Measurements from ENCODE around the gene NONO. TPM values are rescaled to one million over a fixed set of nuclear protein-coding genes. Genes with fewer than 3 reads are reported as not detected.

NONO gene, protein sequence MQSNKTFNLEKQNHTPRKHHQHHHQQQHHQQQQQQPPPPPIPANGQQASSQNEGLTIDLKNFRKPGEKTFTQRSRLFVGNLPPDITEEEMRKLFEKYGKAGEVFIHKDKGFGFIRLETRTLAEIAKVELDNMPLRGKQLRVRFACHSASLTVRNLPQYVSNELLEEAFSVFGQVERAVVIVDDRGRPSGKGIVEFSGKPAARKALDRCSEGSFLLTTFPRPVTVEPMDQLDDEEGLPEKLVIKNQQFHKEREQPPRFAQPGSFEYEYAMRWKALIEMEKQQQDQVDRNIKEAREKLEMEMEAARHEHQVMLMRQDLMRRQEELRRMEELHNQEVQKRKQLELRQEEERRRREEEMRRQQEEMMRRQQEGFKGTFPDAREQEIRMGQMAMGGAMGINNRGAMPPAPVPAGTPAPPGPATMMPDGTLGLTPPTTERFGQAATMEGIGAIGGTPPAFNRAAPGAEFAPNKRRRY
- total RNA-seq (2014; rRNA removed; shearing (Covaris generic)): 298 and 310 TPM in 2 replicates
- 164 and 179 TPM in 2 replicates for polyA plus RNA-seq (2016; fragmentation: Nextera tagmentation; extraction: Ambion mirVana)

DNA sequence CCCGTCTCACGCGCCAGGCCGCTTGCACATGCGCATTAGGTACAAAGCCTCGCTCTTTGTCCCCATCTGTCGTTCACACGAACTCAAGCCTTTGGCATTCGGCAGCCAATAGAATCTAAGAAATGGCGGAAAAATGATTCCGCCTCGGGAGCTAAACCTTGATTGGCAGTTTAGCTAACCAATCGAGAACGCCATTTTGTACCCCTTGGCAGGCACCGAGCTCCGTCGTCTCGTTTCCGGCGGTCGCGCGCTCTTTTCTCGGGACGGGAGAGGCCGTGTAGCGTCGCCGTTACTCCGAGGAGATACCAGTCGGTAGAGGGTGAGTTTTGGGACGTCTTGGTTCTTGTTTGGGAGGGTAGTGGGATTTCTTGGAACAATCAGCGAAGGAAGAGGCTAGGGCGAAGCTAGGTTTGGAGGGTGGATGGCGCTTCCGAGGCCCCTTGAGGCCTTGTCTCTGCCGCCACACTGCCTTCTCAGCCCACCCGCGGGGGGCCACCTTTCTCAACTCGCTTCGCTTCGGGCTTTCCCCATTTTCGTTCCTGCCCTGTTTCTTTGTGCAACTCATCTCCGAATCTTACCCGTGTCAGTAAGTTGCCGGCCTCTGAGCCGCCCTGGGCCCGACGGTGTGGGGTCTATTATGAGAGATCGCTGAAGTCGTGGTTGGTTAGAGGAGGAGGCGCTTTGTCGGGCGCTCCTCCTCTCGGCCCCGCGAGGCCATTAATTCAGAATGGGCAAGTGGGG, at the start of gene NONO:
TSS of gene NONO (plus strand) at position 233 of the 741 bp plus-strand sequence. CDS start 7,003 bp downstream, outside the sequence.
- peaks cover 10% of the 10 kb centered on the region; the same call in 1 of the 2 replicates for H3K4me1 ChIP-seq (ENCODE audit: insufficient read depth)
- H3F3A ChIP-seq (ENCODE audit: insufficient read depth): no peaks in the 10 kb centered on the region; the same call in 1 of the 2 replicates
- H3K4me3 ChIP-seq: peak within 1 kb of the TSS; percentile 95
- H3K27me3 ChIP-seq (replicated peaks; ENCODE audit: insufficient read depth): no peaks in the 10 kb centered on the region
- peak within 1 kb of the TSS; percentile 100 for H3K9ac ChIP-seq
- in situ Hi-C loops (cut with MboI): no loop called here
- H3K4me2 ChIP-seq (ENCODE audit: unreplicated experiment): peak within 1 kb of the TSS; percentile 90
- DNase-seq: peak; percentile 94
- peaks cover 6% of the 10 kb centered on the region; the same call in 1 of the 2 replicates for H4K20me1 ChIP-seq (ENCODE audit: insufficient read depth)
- H2AFZ ChIP-seq: peak within 1 kb of the TSS; percentile 89
- no peak for TF ChIP-seq EZH2phosphoT487 (IDR thresholded peaks at IDR 0.05; ENCODE audit: insufficient read depth, low read depth)
- no peak for TF ChIP-seq EZH2 (IDR thresholded peaks at IDR 0.05; ENCODE audit: insufficient read depth, poor library complexity, severe bottlenecking)
- H3K9me2 ChIP-seq (ENCODE audit: insufficient read depth): no peaks in the 10 kb centered on the region
- peaks cover 50% of the 10 kb centered on the region for H3K79me2 ChIP-seq (ENCODE audit: insufficient read depth)
- WGBS, 2 experiments (ENCODE audit: low coverage in 1 of 2, low lambda C conversion rate in 2 of 2, missing lambda C conversion rate in 2 of 2): 0% methylated on average over 51 to 56 of the region's 57 CpGs
- peak within 1 kb of the TSS; percentile 97 for H3K27ac ChIP-seq
- H3K36me3 ChIP-seq (ENCODE audit: low read depth): peaks cover 6% of the 10 kb centered on the region; the same call in 1 of the 2 replicates
- no peaks in the 10 kb centered on the region for H3K9me3 ChIP-seq (ENCODE audit: low read depth)

- Histone ChIP-seq H3K79me2 (ENCODE audit: insufficient read depth) (no peaks in the 10 kb centered on the region), H4K20me1 (ENCODE audit: insufficient read depth) (no peaks in the 10 kb centered on the region), H3K9me3 (ENCODE audit: low read depth) (no peaks in the 10 kb centered on the region), H3K4me3 (no peak overlapping the region), H3F3A (ENCODE audit: insufficient read depth) (no peaks in the 10 kb centered on the region), H3K27ac (no peak overlapping the region), H3K4me2 (ENCODE audit: unreplicated experiment) (no peak overlapping the region), H3K36me3 (ENCODE audit: low read depth) (no peaks in the 10 kb centered on the region), H3K4me1 (ENCODE audit: insufficient read depth) (no peaks in the 10 kb centered on the region), H3K9me2 (ENCODE audit: insufficient read depth) (no peaks in the 10 kb centered on the region), H3K27me3 (replicated peaks; ENCODE audit: insufficient read depth) (no peaks in the 10 kb centered on the region), H3K9ac (no peak overlapping the region), H2AFZ (no peak overlapping the region)
- in situ Hi-C loops (cut with MboI): no loop called here
- TF ChIP-seq EZH2 (IDR thresholded peaks at IDR 0.05; ENCODE audit: insufficient read depth, poor library complexity, severe bottlenecking) (no peak), EZH2phosphoT487 (IDR thresholded peaks at IDR 0.05; ENCODE audit: insufficient read depth, low read depth) (no peak)
- DNase-seq: no peak
- 10 to 36% methylated on average over 1 to 3 of the region's 3 CpGs for WGBS, 2 experiments (ENCODE audit: low coverage in 1 of 2, low lambda C conversion rate in 2 of 2, missing lambda C conversion rate in 2 of 2)
These were observed 48.0 kb upstream of the NONO start for GRCh38 chrX:71235482-71235881.

DNA sequence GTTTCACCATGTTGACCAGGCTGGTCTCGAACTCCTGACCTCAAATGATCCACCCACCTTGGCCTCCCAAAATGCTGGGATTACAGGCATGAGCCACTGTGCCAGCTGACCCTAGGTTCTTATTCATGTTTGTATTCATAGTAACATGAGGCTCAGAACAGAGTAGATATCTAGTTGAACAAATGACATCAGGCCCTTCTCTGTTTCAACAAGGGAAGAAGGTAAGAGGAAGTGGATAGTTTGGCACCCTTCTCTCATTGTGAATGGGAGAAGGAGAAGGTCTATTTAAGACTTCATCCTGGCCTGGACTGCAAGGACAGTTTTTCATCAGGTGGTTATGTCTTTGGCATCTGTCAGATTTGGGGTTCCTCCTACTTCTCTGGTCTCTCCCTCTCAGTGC, 46.6 kb upstream of the NONO start:
- Histone ChIP-seq H3K36me3 (ENCODE audit: low read depth) (no peaks in the 10 kb centered on the region), H3K9me2 (ENCODE audit: insufficient read depth) (no peaks in the 10 kb centered on the region), H2AFZ (no peak overlapping the region), H3K79me2 (ENCODE audit: insufficient read depth) (no peaks in the 10 kb centered on the region), H3K4me1 (ENCODE audit: insufficient read depth) (no peaks in the 10 kb centered on the region), H3F3A (ENCODE audit: insufficient read depth) (no peaks in the 10 kb centered on the region), H3K9me3 (ENCODE audit: low read depth) (no peaks in the 10 kb centered on the region), H3K4me3 (no peak overlapping the region), H3K9ac (no peak overlapping the region), H3K27me3 (replicated peaks; ENCODE audit: insufficient read depth) (no peaks in the 10 kb centered on the region), H3K4me2 (ENCODE audit: unreplicated experiment) (no peak overlapping the region), H3K27ac (no peak overlapping the region), H4K20me1 (ENCODE audit: insufficient read depth) (no peaks in the 10 kb centered on the region)
- TF ChIP-seq EZH2phosphoT487 (IDR thresholded peaks at IDR 0.05; ENCODE audit: insufficient read depth, low read depth): no peak
- TF ChIP-seq EZH2 (IDR thresholded peaks at IDR 0.05; ENCODE audit: insufficient read depth, poor library complexity, severe bottlenecking): no peak
- DNase-seq: no peak
- in situ Hi-C loops (cut with MboI): no loop called here
- WGBS, 2 experiments (ENCODE audit: low coverage in 1 of 2, low lambda C conversion rate in 2 of 2, missing lambda C conversion rate in 2 of 2): 92% methylated on average over 1 of the region's 1 CpG; no CpG with 5 or more reads in 1 of the 2 experiments

- Histone ChIP-seq H3K9ac (no peak overlapping the region), H2AFZ (no peak overlapping the region), H3K4me2 (ENCODE audit: unreplicated experiment) (no peak overlapping the region), H3K79me2 (ENCODE audit: insufficient read depth) (no peaks in the 10 kb centered on the region), H3K4me3 (no peak overlapping the region), H3K27ac (no peak overlapping the region), H3K9me3 (ENCODE audit: low read depth) (no peaks in the 10 kb centered on the region), H3K36me3 (ENCODE audit: low read depth) (no peaks in the 10 kb centered on the region), H3K27me3 (replicated peaks; ENCODE audit: insufficient read depth) (no peaks in the 10 kb centered on the region), H4K20me1 (ENCODE audit: insufficient read depth) (no peaks in the 10 kb centered on the region), H3K4me1 (ENCODE audit: insufficient read depth) (no peaks in the 10 kb centered on the region), H3K9me2 (ENCODE audit: insufficient read depth) (no peaks in the 10 kb centered on the region), H3F3A (ENCODE audit: insufficient read depth) (no peaks in the 10 kb centered on the region)
- in situ Hi-C loops (cut with MboI): no loop called here
- no peak for TF ChIP-seq EZH2phosphoT487 (IDR thresholded peaks at IDR 0.05; ENCODE audit: insufficient read depth, low read depth)
- no peak for TF ChIP-seq EZH2 (IDR thresholded peaks at IDR 0.05; ENCODE audit: insufficient read depth, poor library complexity, severe bottlenecking)
- WGBS, 2 experiments (ENCODE audit: low coverage in 1 of 2, low lambda C conversion rate in 2 of 2, missing lambda C conversion rate in 2 of 2): 94 to 100% methylated on average over 3 of the region's 3 CpGs
- DNase-seq: no peak
These were observed 43.7 kb upstream of the NONO start for GRCh38 chrX:71239781-71240180.
